Fibroblast of gingiva (primary cell): Measurements from ENCODE around the gene DNM3.

ENCODE experiments used
- DNase-seq: peaks from one replicate; pipeline ENCODE4 v3.0.0-alpha.2; 2011; ENCODE audit warnings: low read depth

Gene DNM3

GRCh38 chr1:171869097-171869496 is 27.8 kb downstream of the DNM3 start:
- DNase-seq = no peak

DNA sequence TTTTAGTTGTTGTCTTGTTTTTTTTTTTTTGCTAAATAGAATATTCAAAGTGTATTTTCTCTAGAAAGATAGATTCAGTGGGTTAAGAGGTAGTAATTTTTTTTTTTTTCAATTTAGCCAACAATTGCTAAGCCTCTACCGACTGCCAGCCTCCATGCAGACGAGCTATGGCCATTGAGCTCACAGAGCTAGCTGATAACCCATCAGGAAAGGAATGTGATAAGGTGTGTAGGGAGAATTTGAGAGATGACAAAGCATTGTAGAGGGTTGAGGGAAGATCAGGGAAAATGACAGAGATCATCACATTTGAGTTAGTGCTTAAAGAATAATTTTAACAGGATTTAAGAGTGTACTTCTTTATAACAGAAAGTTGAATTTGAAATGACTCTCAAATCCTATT is 30.6 kb downstream of the DNM3 start:
- no peak for DNase-seq

- DNase-seq = no peak
Observed at GRCh38 chr1:171872430-171872829, 31.1 kb downstream of the DNM3 start.

GRCh38 chr1:171873664-171874063 is 32.4 kb downstream of the DNM3 start:
- DNase-seq = no peak

DNA sequence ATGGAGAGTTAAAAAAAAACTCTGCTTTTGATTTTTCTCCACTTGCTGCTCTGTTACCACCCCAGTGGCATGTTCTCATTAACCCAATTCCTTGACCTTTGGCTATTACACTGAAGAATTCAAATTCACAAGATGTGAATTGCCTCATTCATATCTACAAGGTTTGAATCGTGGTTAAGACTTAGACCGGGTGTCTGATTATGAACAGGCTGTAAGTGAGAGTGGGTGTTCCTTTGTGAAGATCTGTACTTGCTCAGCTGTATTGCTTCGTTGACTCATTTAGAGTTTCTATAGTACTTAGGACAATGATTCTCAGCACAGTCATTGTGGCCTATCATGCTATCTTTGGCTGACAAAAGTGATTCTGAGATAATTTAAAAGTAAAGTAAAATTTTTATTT is 36.4 kb downstream of the DNM3 start:
- DNase-seq = no peak

DNA sequence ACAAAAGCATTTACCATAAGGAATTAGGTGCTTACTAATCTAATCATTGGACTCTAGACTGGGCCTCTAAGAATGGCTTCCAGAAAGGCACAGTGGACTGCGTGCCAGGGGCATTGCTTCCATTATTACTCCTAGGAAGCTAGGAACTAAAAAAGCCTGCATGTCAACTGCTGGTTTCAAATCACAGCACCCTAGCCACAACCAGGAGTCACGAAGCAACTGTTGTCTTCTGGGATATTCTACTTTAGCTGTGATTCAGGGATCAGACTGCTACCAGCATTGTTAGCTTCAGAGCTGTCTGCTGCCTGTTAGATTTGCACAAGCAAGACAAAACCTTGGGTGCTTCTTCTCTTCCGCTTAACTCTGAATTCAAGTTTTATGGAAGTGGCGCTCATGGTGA is 38.3 kb downstream of the DNM3 start:
- DNase-seq = no peak

- no peak for DNase-seq
Observed at GRCh38 chr1:171881442-171881841, 40.1 kb downstream of the DNM3 start.

DNA sequence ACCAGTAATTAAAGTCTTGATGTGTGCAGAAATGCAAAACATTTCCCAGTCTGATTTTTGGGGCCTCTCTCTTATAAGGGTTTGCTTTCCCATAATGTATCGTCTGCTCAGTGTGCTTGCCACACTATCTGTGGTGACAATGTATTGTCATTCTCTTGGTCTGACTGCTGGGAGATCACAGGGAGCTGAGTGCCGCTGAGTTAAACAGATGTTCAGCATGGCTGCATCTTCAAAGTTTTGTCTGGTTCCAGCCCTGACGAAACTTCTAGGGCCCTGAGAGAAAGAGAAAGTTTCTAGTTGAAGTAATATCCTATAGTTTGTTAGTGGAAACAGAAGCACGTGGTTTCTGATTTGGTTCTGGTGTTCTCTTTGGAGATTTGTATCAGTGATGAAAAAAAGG is 42.6 kb downstream of the DNM3 start:
- DNase-seq = no peak

- no peak for DNase-seq
Observed at GRCh38 chr1:171884475-171884874, 43.2 kb downstream of the DNM3 start.

- no peak for DNase-seq
Observed at GRCh38 chr1:171890131-171890530, 48.8 kb downstream of the DNM3 start.

GRCh38 chr1:171896936-171897703 is 55.8 kb downstream of the DNM3 start:
- DNase-seq = no peak

GRCh38 chr1:171898941-171899340 is 57.6 kb downstream of the DNM3 start:
- DNase-seq = peak; percentile 3

DNA sequence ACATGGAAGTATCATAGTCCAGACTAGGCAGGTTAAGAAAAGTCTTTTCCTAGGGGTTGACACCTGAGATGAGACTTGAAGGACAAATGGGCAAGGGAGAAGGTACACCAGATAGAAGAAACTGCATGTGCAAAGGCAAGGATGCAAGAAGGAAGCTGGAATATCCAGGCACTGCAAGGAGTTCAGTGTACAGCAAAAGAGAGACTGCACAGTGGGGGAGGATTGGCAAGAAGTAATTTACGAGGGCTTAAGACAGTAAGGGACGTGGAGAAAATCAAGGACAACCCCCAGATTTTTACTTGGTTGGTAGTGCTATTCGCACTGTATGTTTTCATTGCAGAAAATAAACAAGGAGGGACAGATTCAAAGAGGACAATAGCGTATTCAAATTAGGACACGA is 58.5 kb downstream of the DNM3 start:
- DNase-seq = no peak

DNA sequence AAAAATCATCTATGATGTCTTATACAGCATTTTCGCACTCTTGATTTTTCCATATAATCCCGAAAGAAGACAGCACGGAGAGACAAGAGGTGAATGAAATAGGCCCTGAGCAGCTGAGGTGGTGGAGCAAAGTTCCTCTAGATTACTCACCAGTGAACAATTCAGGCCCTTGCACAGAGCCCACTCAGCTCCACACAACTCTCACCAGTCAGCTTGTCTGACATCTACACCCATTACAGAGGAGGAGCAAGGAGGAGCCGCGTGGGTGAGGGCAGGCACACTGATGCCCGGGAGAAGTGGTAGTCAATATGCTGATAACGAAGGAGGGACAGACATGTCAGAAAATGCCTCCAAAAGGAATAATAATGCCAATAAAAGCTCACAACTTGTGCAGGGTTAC is 59.9 kb downstream of the DNM3 start:
- no peak for DNase-seq

DNA sequence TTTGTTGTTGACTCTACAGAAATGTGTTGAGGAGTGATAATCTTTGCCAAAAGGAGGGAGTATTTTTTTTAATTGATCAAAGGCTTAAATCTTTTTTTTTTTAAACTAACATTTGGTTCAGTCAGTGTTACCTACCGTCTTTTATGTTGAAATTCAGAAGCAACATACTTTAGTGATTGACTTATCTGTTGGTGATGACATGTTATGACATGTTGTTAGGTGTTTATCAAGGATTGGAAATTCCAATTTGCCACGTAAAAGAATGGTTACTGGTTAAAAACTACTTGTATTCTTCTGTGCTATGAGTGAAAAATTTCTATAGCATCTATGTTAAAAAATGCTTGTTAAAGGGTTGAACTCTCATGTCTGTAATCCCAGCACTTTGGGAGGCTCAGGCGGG is 61.2 kb downstream of the DNM3 start:
- DNase-seq = no peak

DNA sequence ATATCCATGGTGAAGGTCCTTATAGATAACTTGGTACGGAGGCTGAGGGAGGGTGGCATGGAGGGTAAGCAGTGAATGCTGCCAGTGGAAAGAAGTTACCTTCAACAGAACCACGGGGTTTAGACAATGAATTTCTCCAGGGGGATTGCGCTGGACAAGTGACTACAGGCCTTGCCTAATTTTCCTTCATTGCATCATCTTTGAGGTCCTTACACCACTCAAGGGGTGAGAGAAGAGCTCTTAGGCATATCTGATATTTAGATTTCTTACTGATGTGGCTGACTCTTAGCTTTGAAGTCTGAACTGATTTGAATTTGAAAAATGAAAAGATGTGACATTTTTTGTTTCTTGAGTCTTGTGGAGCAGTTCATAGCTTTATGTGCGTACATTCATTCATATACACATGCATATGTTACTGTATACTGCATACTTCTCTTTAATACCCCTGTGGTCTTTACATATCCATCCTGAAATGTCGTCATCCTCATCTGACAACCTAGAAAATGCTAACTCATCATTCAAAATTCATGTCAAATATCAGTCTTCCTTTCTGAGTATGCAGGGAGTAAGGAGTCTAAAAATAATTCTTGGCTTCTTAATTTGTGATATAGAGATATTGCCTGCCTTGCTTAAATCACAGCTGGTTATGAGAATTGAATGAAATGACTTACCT is 63.6 kb downstream of the DNM3 start:
- no peak for DNase-seq

- no peak for DNase-seq
Observed at GRCh38 chr1:171909711-171910110, 68.4 kb downstream of the DNM3 start.

GRCh38 chr1:171910786-171911185 is 69.5 kb downstream of the DNM3 start:
- no peak for DNase-seq

DNA sequence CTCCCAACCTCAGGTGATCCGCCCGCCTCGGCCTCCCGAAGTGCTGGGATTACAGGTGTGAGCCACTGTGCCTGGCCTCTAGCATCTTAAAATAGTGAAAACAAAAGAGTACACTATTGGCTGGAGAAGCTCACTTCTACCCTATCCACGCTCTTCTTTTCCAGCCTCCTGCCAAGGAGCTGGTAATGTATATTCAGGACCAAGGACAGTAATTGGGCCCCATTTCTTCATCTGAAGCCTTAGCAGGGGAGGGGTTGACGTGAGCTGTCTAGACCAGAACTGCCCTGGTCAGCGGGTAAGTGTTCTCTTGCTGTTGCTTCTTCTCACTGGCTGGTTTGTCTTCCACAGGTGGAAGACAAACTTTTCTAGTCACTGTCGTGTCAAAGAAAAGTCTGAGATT is 70.2 kb downstream of the DNM3 start:
- DNase-seq = no peak

GRCh38 chr1:171912509-171913175 is 71.3 kb downstream of the DNM3 start:
- no peak for DNase-seq

DNA sequence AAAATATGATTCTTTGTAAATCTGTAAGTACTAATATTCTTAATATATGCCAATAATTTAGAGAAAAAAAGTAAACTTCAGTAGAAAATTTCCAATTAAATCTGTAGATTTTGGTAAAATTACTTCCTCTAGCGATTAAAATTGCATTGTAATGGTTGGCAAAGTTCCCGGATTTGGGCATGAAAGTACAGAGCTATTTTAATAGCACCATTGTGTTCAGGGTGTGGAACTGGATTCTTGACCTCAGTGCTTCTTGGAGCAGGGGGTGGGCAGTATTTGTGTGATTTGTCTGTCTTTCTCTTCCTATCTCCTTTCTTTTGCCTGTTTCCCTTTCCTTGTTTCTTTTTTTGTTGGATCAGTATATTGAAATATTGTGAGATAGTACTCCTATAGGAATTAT is 72.1 kb downstream of the DNM3 start:
- peak; percentile 17 for DNase-seq

DNA sequence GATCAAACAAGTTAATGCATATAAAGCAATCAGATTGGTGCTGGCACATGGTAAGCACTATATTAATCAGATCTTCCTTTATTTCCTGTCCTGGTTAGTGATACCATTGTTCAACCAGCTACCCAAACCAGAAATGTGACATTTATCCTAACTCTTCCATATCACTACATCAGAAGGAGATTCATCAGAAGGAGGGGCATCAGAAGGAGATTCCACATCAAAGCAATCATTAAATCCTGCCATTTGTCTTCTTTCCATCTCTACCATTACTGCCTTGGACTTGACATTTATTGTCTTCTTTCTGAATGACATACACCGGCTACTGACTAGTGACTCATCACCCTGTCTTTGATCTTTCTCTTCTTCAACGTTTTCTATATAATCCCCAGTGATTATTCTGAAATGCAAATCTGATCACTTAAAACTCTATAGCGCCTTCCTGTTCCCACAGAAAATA is 75.0 kb downstream of the DNM3 start:
- DNase-seq = no peak

- DNase-seq = no peak
Observed at GRCh38 chr1:171917331-171917730, 76.0 kb downstream of the DNM3 start.
